DMS153 treated with DMSO at 0.1 percent for 48 hours (cell line): ENCODE measurements around the gene KCTD20.

Experiments
- DNase-seq: peaks from one replicate; lab custom pipeline; 2025; ENCODE audit not compliant: unreplicated experiment; lab: John Stamatoyannopoulos, UW

KCTD20 gene

GRCh38 chr6:36492092-36492491 lies 49.3 kb downstream of the KCTD20 start:
- no peak for DNase-seq

DNA sequence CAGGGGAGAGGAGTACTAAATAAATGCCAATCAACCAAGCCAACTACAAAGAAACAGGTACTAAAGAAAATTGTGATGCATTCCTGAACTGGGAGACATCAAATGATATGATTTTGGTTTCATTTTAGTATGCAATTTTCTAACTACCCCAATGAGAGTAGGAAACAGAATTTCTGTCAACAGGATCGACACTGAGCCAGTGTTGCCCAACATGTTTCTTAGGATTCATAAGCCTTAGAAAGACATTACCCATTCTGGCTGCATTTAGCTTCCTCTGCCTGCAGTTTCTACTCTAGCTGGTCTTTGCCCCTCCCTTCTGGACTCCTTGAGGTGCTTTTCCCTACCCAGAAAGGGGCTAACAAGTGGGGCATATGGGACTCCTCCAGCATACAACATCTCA lies 49.8 kb downstream of the KCTD20 start:
- DNase-seq: no peak

- no peak for DNase-seq
Measured at GRCh38 chr6:36493319-36493718, 50.5 kb downstream of the KCTD20 start.

DNA sequence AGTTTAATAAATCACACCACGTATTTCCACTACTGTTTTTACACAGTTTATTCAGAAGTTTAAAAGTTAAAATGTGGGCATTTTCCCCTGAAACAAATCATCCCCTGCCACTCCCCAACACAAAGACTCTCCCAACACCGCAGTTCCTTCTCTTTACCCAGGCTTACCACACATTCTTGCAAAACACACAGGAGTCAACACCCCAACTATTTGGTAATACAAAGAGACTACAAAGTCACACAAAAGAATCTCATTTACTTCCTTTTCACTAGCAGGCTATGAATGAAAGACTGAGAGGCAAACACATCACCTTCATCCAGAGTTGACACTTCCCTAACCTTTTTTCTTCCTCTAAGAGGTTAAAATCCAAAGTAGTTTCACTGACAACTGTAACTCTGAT lies 51.1 kb downstream of the KCTD20 start:
- DNase-seq: no peak

- no peak for DNase-seq
Measured at GRCh38 chr6:36495086-36495485, 52.3 kb downstream of the KCTD20 start.

- no peak for DNase-seq
Measured at GRCh38 chr6:36499918-36500317, 57.1 kb downstream of the KCTD20 start.

DNA sequence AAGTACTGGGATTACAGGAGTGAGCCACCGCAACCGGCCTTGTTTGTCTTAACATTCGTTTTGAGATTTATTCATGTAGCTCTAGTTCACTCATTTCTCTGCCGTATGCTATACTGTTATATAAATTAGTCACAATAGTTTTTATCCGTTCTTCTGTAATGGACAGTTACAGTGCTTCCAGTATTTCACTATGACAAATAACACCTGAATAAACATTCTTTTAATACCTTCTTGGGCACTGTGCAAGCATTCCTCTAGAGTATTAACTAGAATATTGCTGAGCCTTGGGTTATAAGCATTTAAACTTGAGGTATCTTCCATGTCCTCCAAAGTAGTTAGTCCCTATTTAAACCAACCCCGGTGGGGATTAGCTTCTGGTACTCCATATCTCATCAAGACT lies 58.9 kb downstream of the KCTD20 start:
- no peak for DNase-seq

GRCh38 chr6:36504181-36504580 lies 61.4 kb downstream of the KCTD20 start:
- DNase-seq: no peak

DNA sequence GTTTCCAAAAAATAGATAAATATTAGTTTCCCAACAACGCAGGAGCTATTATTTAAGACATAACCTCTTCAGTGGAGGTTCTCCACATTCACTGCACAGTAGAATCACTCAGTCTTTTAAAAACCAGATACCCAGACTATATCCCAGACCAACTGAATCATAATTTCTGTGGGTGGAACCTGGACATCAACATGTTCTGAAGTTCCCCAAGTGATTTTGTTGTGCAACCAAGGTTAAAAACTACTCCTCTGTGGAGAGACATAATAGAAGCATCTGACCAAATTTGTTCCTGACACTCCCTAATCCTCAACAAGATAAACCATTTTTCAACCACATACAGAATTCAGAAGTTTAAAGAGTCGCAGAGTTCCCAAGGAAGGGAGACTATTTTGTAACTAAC lies 62.2 kb downstream of the KCTD20 start:
- no peak for DNase-seq

DNA sequence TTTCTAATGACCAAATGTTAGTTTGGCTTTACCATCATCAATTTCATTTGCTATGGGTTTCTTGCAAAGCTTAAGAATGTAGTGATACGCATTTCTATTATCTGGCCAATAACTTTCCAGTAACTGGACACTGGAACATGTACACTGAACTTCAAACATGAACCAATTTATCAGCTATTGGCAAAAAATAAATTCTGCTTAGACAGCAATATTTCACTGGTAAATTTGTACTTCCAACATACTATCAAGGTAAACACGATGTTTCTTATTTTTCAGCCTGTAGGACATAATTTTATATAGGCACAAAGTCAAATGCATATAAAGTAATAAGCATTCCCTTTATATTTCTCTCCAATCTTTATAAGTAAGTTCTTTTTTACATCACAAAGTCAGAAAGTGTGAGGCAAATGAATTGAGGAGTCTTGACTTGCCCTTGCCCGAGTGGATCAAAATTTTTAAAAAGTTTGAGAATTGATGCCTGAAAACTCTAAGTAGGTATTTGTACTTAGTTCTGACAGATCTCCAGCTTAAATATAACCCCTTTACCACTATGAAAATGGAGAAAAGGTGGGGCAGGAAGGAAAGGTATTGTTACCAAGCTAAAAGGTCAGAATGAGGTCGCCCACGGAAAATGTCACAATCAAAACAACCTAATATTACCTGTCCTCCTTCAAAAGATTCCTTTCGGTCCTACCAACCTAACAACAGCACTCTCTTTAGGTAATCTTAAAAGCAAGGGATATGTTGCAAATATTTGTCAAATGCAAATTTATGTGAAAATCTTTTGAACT lies 63.1 kb downstream of the KCTD20 start:
- no peak for DNase-seq

DNA sequence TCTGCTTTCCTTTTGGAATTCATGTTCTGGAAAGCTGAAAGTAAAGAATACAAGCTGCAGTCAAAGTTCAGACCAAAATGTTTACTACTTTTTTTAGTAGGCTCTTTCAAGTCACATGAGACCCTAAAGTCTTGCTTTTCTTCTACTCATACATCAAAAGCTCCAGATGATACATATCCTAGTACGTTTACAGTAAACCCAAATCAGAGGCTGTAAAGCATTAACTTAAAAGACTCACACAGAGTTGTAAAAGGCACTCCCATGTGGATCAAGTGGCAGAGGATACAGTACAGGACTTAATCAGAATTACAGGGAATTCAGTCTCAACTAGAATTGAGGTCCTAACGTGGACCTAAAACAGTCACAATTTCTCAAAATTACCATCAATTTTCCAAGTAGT lies 63.8 kb downstream of the KCTD20 start:
- no peak for DNase-seq

DNA sequence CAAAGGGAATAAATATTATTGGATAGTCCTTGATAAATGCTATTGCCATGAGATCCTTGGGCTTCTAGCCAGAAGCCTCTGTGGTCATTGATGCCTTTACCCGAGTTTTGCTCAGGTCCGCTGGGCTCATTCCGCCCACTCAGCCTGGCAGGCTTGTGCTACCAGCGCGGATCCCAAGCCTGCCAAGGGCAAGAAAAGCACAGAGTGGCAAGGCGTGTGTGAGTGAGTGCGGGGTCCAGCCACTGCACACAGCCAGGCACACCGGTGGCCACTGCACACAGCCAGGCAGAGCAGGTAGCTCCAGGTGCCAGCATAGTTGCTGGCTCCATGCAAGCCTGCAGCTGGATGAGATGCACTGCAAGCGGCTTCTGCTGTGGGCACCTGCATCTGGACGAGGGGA lies 65.7 kb downstream of the KCTD20 start:
- DNase-seq: no peak

DNA sequence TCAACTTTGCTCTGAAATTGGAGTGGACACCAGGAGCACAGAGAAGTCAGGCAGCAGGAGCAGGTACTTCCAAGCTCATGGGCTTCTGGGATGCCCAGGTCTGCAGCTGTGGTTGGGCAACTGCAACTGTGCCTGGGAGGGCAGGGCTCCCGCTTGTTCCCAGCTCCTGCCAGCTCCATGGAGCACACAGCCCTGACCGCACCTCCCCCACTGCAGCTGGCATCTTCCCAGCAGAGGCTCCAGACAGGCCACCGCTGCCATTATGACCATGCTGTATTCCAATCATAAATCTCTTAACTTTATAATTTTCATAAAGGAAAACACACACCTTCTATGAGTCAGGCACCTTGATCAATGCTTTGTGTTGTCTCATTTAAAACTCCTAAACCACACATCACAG lies 67.6 kb downstream of the KCTD20 start:
- DNase-seq: no peak

DNA sequence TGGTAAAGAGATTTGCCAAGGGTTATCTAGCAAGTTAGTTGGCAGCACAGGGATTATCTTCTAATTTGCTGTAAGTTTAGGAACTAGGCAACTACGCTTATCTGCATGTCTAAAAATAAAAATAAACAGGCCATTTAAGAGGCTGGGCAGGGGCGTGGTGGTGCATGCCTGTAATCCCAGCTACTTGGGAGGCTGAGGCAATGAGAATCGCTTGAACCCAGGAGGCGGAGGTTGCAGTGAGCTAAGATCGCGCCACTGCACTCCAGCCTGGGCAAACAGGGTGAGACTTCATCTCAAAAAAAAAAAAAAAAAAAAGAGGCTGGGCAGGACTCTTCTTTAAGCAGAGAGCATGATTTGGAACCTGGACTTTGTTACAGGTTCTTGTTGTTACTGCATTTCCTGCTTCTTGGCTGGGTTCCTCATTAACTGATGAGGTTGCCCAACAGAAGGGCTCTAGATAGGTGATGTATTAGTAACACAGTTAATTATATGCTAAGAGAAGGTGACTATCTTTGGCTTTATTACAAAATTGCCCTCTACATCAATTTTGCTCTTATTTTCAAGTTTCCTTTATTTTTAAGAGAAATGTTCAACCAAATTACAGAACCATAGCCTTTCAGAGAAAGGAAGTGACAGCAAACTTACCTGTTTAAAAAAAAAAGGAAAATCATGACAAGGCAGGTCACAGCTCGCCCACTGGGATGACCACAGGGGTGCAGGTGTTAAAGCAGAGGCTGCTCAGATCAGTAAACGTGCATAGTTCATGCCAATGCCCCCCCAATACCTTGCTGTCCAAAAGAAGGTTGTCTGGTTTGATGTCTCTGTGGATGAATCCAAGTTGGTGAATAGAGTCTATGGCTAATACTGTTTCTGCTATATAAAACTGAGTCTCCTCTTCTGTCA lies 72.0 kb downstream of the KCTD20 start:
- DNase-seq: no peak

- DNase-seq: no peak
Measured at GRCh38 chr6:36515844-36516243, 73.0 kb downstream of the KCTD20 start.

- DNase-seq: no peak
Measured at GRCh38 chr6:36516559-36516958, 73.8 kb downstream of the KCTD20 start.

DNA sequence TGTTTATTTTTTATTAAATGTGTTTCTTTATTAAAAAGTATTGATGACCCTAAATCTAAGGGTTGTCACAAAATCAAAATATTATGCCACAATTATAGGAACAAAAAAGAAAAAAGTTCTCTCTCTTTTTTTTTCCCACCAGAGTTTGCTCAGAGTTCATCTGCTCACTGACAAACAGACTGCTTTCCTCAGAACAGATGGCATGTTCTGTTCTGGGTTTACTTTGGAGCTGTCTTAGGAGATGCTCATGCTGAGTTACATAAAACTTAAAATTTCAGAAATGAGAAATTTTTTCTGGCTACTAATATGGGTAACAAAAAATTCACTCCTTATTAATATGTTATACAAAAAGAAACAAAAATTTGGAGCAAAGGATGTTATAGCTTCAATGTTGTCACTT lies 74.2 kb downstream of the KCTD20 start:
- DNase-seq: no peak

DNA sequence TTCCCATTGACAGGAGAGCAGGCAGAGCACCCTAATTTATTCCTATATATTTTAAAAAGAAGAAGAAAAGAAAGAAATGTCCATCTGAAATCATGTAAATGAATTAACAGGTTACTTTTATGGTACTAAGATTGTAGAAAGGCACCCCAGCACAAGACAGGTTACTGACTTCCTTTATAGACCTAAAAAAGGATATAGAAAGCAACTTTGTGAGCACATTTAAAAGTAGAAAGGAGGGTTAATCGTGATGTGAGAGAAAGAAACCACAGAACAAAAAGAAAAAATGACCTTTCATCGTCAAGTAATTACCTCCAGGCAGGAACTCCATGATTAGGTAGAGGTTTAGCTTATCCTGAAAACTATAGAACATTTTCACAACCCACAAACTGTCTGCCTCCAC lies 74.6 kb downstream of the KCTD20 start:
- DNase-seq: no peak

DNA sequence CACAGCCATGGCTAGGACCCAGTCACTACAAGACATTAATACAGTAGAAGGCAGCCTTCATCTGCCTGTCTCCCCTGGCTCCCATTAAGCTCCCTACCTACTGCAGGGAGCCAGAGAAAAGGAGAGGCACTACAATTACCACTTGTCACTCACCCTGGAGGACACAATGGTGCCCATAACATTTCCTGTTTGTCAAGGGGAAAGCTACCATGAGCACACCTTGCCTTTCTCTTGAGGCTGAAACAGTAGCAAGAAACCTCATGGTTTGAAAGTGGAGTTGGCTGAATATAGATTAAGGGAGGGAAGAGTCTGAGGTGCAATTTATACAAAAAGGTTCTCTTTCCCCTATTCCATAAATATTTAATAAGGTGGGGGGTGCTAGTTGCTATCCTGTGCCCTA lies 76.6 kb downstream of the KCTD20 start:
- DNase-seq: peak; percentile 29

- DNase-seq: no peak
Measured at GRCh38 chr6:36523451-36523850, 80.7 kb downstream of the KCTD20 start.

DNA sequence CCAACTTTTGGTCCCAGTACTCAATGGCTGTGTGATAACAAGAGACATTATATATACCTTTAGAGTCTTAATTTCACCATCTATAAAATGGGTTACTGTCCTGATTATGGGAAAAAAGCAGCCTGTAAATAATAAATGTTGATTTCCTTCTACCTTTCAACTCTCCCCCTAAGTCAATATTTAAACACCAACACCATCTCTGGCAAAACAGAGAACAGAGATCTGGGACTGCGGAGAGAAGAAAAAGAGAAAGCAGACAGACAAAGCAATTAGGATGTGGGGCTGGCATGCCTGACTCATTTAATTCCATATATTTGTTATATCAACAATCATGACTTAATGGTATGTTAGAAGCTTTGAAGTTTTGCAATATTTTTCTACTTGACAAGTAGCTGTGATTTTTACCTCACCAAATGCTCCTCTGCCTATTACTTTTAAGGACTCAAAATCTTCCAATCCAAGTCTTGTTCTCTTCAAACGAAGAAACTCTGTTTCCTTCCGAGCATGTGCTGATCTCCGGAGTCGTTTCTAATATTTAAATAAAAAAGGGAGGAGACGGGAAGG lies 81.2 kb downstream of the KCTD20 start:
- no peak for DNase-seq

GRCh38 chr6:36524871-36525270 lies 82.1 kb downstream of the KCTD20 start:
- DNase-seq: no peak
